Astrocyte of the spinal cord (primary cell): ENCODE measurements around the gene FCRL6.

ENCODE experiments used
- DNase-seq: peaks from one replicate; pipeline ENCODE4 v3.0.0; 2011; ENCODE audit warnings: low read depth, low spot score
- H3K4me3 ChIP-seq: 2 replicates; pipeline ENCODE4 v1.5.1; 2011; ENCODE audit warnings: low read depth, mild to moderate bottlenecking, low read length, moderate library complexity
- CTCF ChIP-seq: IDR thresholded peaks from 2 replicates; pipeline ENCODE4 v1.5.1; 2012; ENCODE audit warnings: low read depth, mild to moderate bottlenecking, low read length, inconsistent platforms
- in situ Hi-C: cut with HindIII; loops from 2 replicates; pipeline ENCODE4 v1.10.0; 2017; ENCODE audit warnings: low sequenced_read_pairs

FCRL6 gene

GRCh38 chr1:159802111-159802510 is at the start of gene FCRL6:
TSS of gene FCRL6 (plus strand) at chr1:159802360. CDS start at chr1:159802425, 65 bp downstream.
- DNase-seq, result no peak
- no peak for TF ChIP-seq CTCF
- in situ Hi-C loops, result no loop called here
- H3K4me3 ChIP-seq, result no peak within 1 kb of the TSS

GRCh38 chr1:159753386-159753785 is 48.8 kb upstream of the FCRL6 start:
- in situ Hi-C loops, result no loop called here
- H3K4me3 ChIP-seq, result no peak overlapping the region
- TF ChIP-seq CTCF, result no peak
- no peak for DNase-seq

DNA sequence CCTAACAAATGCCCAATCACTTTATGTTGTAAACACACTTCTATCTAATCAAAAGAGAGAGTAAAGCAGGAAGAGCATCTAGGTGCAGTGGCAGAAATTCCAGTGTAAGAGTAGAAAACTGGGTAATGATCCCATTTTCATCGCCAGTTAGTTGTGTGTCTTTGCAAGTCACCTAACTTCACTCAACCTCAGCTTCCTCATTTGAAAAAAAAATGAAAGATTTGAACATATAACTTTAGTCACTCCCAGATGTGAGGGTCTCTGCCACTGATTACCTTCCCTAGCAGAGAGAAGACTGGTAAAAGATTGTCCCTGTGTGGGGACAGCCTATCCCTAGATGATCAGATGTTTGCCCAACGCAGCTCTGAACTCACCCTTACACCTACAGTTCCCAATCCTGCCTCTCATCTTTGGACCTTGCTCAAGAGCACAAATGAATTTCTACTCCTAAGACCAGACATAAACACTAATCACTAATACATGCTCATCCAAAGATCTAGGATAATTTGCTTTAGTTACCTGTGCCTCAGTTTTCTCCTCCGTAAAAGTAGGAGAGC is 46.6 kb upstream of the FCRL6 start:
- DNase-seq, result no peak
- in situ Hi-C loops, result no loop called here
- TF ChIP-seq CTCF, result no peak
- H3K4me3 ChIP-seq, result no peak overlapping the region

GRCh38 chr1:159756397-159756796 is 45.8 kb upstream of the FCRL6 start:
- in situ Hi-C loops, result no loop called here
- DNase-seq, result no peak
- no peak for TF ChIP-seq CTCF

DNA sequence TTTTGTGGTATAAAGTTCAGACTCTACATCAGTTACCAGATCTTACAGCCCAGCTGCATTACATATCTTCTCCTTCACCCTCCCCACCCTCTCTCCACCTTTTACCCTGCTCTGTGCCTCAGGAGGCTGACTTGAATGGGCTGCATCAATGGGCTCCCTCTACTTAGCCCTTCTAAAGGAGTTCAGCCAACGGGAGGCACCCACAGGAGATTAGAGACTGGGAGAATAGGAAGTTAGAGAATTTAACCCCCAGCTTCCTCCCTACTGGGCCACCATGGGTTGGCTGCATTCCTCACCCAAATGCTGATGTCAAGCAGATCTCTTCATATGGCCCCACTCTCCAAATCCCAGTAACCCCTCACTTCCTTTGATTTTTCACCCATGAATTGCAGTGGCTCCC is 38.5 kb upstream of the FCRL6 start:
- in situ Hi-C loops, result no loop called here
- no peak for TF ChIP-seq CTCF
- DNase-seq, result no peak
- H3K4me3 ChIP-seq, result no peak overlapping the region

More at GRCh38 chr1:159756397-159756796, 45.8 kb upstream of the FCRL6 start:
- no peak overlapping the region for H3K4me3 ChIP-seq

GRCh38 chr1:159765806-159766205 is 36.4 kb upstream of the FCRL6 start:
- DNase-seq, result no peak

More at GRCh38 chr1:159765806-159766205, 36.4 kb upstream of the FCRL6 start:
- no peak overlapping the region for H3K4me3 ChIP-seq
- in situ Hi-C loops, result no loop called here
- no peak for TF ChIP-seq CTCF
